Upper lobe of left lung (tissue), 6 donors: Measurements from ENCODE around the gene CD1E. TPM values are rescaled to one million over a fixed set of nuclear protein-coding genes. Genes with fewer than 3 reads are reported as not detected.

Source experiments
- ATAC-seq, 2 donors: fragments of 200-7000 bp; cut with Tn5 transposase; one replicate each; pipeline ENCODE4 v1.9.1; 2022; ENCODE audit warnings: mild to moderate bottlenecking in 2 of 2, moderate library complexity in 2 of 2; ENCODE audit not compliant: low FRiP score in 2 of 2
- DNase-seq, 2 donors: peaks; one replicate each; pipeline ENCODE4 v3.0.0-alpha.2; 2019 to 2020
- H3K27ac ChIP-seq, 4 donors: fragments of 200-600 bp; sonication (generic); one replicate each; pipeline ENCODE4 v1.5.1; 2016 to 2019
- H3K27me3 ChIP-seq, 4 donors: fragments of 200-600 bp; sonication (generic); one replicate each; pipeline ENCODE4 v1.5.1; 2017 to 2019
- H3K36me3 ChIP-seq, 4 donors: fragments of 200-600 bp; sonication (generic); one replicate each; pipeline ENCODE4 v1.5.1; 2016 to 2019
- H3K4me1 ChIP-seq, 4 donors: fragments of 200-600 bp; sonication (generic); one replicate each; pipeline ENCODE4 v1.5.1; 2018 to 2019
- H3K4me3 ChIP-seq, 4 donors: fragments of 200-600 bp; sonication (generic); one replicate each; pipeline ENCODE4 v1.5.1; 2017 to 2019; ENCODE audit warnings: mild to moderate bottlenecking in 2 of 4, moderate library complexity in 1 of 4
- H3K9me3 ChIP-seq, 4 donors: fragments of 200-600 bp; sonication (generic); one replicate each; pipeline ENCODE4 v1.5.1; 2018 to 2019
- EP300 ChIP-seq, 4 donors: sonication (generic); formaldehyde crosslinking; IDR thresholded peaks; one replicate each; pipeline ENCODE4 v1.5.1; 2017; ENCODE audit warnings: antibody characterized with exemption in 4 of 4, control low read depth in 2 of 4
- POLR2A ChIP-seq, 4 donors: fragments of 450-650 bp; IDR thresholded peaks; one replicate each; pipeline ENCODE4 v1.5.1; 2016 to 2017; ENCODE audit warnings: antibody characterized with exemption in 4 of 4, mild to moderate bottlenecking in 2 of 4
- POLR2AphosphoS5 ChIP-seq, 2 donors: sonication (generic); formaldehyde crosslinking; IDR thresholded peaks; one replicate each; pipeline ENCODE4 v1.5.1; 2017; ENCODE audit warnings: antibody characterized with exemption in 2 of 2
- WGBS, 2 donors: methylation state at CpG; one replicate each; pipeline ENCODE4 v1.1.5; 2017 to 2018; 5-methylcytosine and 5-hydroxymethylcytosine counted together
- total RNA-seq, 6 donors: library from RNA; depleted of rRNA in 4 of 6; stranded (reverse); fragments of >200 nt in 4 of 6; gene quantifications; one replicate each; pipeline versions ENCODE4 v1.1.0 to v1.2.1, GENCODE V29; 2016 to 2021
- TF ChIP-seq, protein P1 (sequence below), 6 experiments: fragments of 450-650 bp in 4 of 6; fragments of 200-600 bp in 2 of 6; sonication (generic) in 2 of 6; IDR thresholded peaks; one replicate each; pipeline ENCODE4 v1.5.1; 2016 to 2019; ENCODE audit warnings: antibody characterized with exemption in 6 of 6
- donor health status: DM: no; HTN: no; CAD: no; lungs with moderate emphysema.
- donor health status: DM: no; HTN: yes; CAD: no; lungs with severe emphysema.

The CD1E gene
- total RNA-seq, 6 donors from 2014 or later = 2.1 to 4.0 TPM; not detected in 4

DNA sequence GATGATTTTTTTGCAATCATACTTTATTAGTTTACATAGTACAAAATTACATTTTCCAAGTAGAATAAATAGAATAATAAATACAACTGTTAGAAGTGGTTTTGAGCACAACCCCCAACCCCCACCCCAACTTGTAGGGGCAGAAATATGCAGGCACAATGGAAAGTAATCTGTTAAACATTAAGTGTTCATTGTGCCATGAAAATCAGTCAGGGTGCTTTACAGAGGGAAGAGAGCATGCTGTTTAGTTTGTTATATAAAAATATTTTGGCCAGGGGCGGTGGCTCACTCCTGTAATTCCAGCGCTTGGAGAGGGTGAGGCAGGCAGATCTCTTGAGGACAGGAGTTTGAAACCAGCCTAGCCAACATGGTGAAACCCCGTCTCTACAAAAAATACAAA, 43.0 kb downstream of the CD1E start:
- WGBS, 2 donors = 83 to 95% methylated on average over 3 of the region's 3 CpGs
- Histone ChIP-seq H3K9me3 (no peaks in the 10 kb centered on the region), H3K27me3 (no peaks in the 10 kb centered on the region), H3K4me3 (no peak overlapping the region), H3K36me3 (no peaks in the 10 kb centered on the region), H3K4me1 (no peaks in the 10 kb centered on the region), H3K27ac (no peak overlapping the region)
- TF ChIP-seq EP300 (IDR thresholded peaks at IDR 0.05) (no peak), POLR2A (IDR thresholded peaks at IDR 0.05) (no peak), POLR2AphosphoS5 (IDR thresholded peaks at IDR 0.05) (no peak)
- TF ChIP-seq, protein P1, sequence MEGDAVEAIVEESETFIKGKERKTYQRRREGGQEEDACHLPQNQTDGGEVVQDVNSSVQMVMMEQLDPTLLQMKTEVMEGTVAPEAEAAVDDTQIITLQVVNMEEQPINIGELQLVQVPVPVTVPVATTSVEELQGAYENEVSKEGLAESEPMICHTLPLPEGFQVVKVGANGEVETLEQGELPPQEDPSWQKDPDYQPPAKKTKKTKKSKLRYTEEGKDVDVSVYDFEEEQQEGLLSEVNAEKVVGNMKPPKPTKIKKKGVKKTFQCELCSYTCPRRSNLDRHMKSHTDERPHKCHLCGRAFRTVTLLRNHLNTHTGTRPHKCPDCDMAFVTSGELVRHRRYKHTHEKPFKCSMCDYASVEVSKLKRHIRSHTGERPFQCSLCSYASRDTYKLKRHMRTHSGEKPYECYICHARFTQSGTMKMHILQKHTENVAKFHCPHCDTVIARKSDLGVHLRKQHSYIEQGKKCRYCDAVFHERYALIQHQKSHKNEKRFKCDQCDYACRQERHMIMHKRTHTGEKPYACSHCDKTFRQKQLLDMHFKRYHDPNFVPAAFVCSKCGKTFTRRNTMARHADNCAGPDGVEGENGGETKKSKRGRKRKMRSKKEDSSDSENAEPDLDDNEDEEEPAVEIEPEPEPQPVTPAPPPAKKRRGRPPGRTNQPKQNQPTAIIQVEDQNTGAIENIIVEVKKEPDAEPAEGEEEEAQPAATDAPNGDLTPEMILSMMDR (IDR thresholded peaks at IDR 0.05) = no peak
- DNase-seq (no peak), ATAC-seq (no peak)

DNA sequence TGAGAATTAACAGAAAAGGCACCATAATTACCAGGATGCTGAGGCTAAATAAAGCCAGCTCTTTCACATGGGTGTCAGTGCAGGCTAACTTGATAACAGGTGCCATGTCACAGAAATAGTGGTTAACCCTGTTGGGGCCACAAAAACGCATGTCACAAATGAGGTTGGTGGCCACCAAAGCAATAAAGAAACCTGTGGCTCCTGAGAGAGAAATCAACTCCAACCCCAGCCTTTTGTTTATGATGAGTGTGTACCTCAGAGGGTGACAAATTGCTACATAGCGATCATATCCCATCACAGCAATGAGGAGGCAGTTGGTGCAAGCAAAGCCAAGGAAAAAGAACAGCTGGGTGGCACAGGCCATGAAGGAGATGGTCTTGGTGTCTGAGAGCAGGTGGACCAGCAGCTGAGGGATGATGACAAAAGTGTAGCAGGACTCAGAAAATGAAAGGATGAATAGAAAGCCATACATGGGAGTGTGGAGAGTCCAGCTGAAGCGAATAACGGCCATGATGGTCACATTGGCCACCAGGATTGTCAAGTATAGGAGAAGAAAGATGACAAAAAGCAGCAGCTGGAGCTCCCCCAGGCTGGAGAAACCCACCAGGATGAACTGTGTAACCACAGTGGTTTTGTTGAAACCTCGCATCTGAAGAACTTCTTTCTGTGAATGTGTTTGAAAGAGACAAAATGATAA, 45.3 kb downstream of the CD1E start, which contains the start of gene OR10T2:
TSS of gene OR10T2 (minus strand) at position 649 of the 697 bp plus-strand sequence. CDS start at position 649, 0 bp downstream.
- no peak for TF ChIP-seq POLR2A (IDR thresholded peaks at IDR 0.05)
- TF ChIP-seq EP300 (IDR thresholded peaks at IDR 0.05) = no peak
- TF ChIP-seq, protein P1 (IDR thresholded peaks at IDR 0.05) = no peak
- no peak for TF ChIP-seq POLR2AphosphoS5 (IDR thresholded peaks at IDR 0.05)
- Histone ChIP-seq H3K9me3 (no peaks in the 10 kb centered on the region), H3K4me3 (no peak within 1 kb of the TSS), H3K27me3 (no peaks in the 10 kb centered on the region), H3K27ac (no peak within 1 kb of the TSS), H3K4me1 (no peaks in the 10 kb centered on the region), H3K36me3 (no peaks in the 10 kb centered on the region)
- WGBS, 2 donors = 76 to 89% methylated on average over 5 of the region's 5 CpGs
- ATAC-seq = no peak
- no peak for DNase-seq

DNA sequence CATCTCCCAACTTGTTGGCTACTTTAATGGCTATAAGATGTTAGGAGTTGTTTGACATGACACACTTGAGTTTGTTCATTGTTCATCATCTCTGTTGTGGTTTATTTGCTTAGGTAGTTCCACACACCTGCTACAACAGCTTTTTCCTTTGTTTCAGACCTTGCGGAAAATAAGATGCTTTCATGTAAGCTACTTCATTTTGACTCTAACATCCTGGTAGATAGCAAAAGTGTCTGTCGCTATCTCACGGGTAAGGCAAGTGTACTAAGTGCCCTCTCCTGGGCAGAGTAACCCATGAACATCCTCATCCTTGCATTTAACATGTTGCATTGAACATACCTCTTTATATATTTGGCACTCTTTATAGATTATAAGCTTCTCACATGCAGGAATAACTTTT, 47.2 kb downstream of the CD1E start:
- no peaks in the 10 kb centered on the region for H3K4me1 ChIP-seq
- TF ChIP-seq POLR2AphosphoS5 (IDR thresholded peaks at IDR 0.05) (no peak), POLR2A (IDR thresholded peaks at IDR 0.05) (no peak), EP300 (IDR thresholded peaks at IDR 0.05) (no peak)
- TF ChIP-seq, protein P1 (IDR thresholded peaks at IDR 0.05) = no peak
- H3K27me3 ChIP-seq = no peaks in the 10 kb centered on the region
- DNase-seq = no peak
- no peak overlapping the region for H3K4me3 ChIP-seq
- H3K27ac ChIP-seq = no peak overlapping the region
- 79 to 83% methylated on average over 3 of the region's 3 CpGs for WGBS, 2 donors
- no peak for ATAC-seq
- no peaks in the 10 kb centered on the region for H3K9me3 ChIP-seq
- no peaks in the 10 kb centered on the region for H3K36me3 ChIP-seq

DNA sequence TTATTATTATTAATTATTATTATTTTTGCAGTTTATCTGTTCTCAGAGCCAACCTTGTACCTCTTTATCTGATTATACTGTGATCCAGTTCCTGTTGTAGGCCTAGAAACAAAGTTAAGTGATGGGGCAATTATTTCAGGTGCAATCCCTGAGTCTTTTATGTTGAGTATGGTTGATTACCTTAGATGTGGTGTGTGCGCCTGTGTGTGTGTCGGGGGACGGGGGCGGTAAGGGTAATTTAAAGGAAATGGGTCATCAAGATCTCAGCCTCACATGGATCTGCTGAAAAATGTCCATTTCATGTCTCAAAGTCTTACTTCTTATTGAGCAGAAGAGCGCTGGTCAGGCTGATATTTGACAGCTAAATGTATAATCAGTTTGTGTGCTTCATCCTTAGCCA, 53.4 kb downstream of the CD1E start:
- 82 to 83% methylated on average over 5 of the region's 5 CpGs for WGBS, 2 donors
- H3K9me3 ChIP-seq = no peaks in the 10 kb centered on the region
- no peaks in the 10 kb centered on the region for H3K27me3 ChIP-seq
- no peaks in the 10 kb centered on the region for H3K36me3 ChIP-seq
- no peak overlapping the region for H3K27ac ChIP-seq
- no peak for TF ChIP-seq POLR2A (IDR thresholded peaks at IDR 0.05)
- TF ChIP-seq EP300 (IDR thresholded peaks at IDR 0.05) = no peak
- TF ChIP-seq, protein P1 (IDR thresholded peaks at IDR 0.05) = no peak
- TF ChIP-seq POLR2AphosphoS5 (IDR thresholded peaks at IDR 0.05) = no peak
- DNase-seq (no peak), ATAC-seq (no peak)
- H3K4me3 ChIP-seq = no peak overlapping the region
- no peaks in the 10 kb centered on the region for H3K4me1 ChIP-seq

Other genes with a start within 250 kb of the CD1E start
- 1 to 10 TPM; 1.0 to 5.2 (median 4.0) TPM for gene CD1D, start 173.0 kb upstream of the CD1E start, total RNA-seq
- gene CD1A, start 99.5 kb upstream of the CD1E start, total RNA-seq = under 1 TPM in 2 of 6 donors, not detected in 4; 0.51 to 0.72 TPM
- 1 to 10 TPM in 2 of 6 donors, under 1 TPM in 1, not detected in 3; 0.46 to 6.8 (median 3.3) TPM for gene CD1C, start 64.0 kb upstream of the CD1E start, total RNA-seq
- under 1 TPM in 2 of 6 donors, not detected in 4; 0.17 to 0.26 TPM for gene CD1B, start 22.4 kb upstream of the CD1E start, total RNA-seq
- not detected for gene OR10T2, start 45.6 kb downstream of the CD1E start, total RNA-seq
- not detected for gene OR10K2, start 72.3 kb downstream of the CD1E start, total RNA-seq
- gene OR10K1, start 107.9 kb downstream of the CD1E start, total RNA-seq = not detected
- gene OR10R2, start 118.3 kb downstream of the CD1E start, total RNA-seq = not detected
- gene OR6Y1, start 200.5 kb downstream of the CD1E start, total RNA-seq = not detected
- gene OR6P1, start 216.7 kb downstream of the CD1E start, total RNA-seq = not detected
- not detected for gene OR10X1, start 226.0 kb downstream of the CD1E start, total RNA-seq